HepG2 (cell line): ENCODE data around the gene SBNO1. TPM values are rescaled to one million over a fixed set of nuclear protein-coding genes. Genes with fewer than 3 reads are reported as not detected.
A peak's percentile ranks its signal among the peaks of the same experiment; 100 is the strongest.

Source experiments
- CC2D1A ChIP-seq: sonication (generic); formaldehyde crosslinking; IDR thresholded peaks from 2 replicates; pipeline ENCODE4 v1.8.1; 2023; ENCODE audit warnings: mild to moderate bottlenecking, missing genetic modification reagents
- CHD2 ChIP-seq: IDR thresholded peaks from 2 replicates; pipeline ENCODE4 v1.6.1; 2011; ENCODE audit warnings: low read depth, low read length, improper control_type of control experiment
- ERF ChIP-seq: IDR thresholded peaks from 2 replicates; pipeline ENCODE4 v1.6.1; 2018; ENCODE audit warnings: missing biosample characterization, missing genetic modification reagents
- SUZ12 ChIP-seq: fragments of 150-350 bp; IDR thresholded peaks from 2 replicates; pipeline ENCODE4 v1.6.1; 2014; ENCODE audit warnings: low read depth, low read length
- polyA plus RNA-seq, 8 experiments: library from polyadenylated mRNA; depleted of rRNA in 3 of 8; stranded (reverse) in 7 of 8; unstranded in 1 of 8; fragments of >200 nt; fragmentation: Illumina TruSeq in 4 of 8; extraction: Trizol in 4 of 8; gene quantifications; 2 replicates each; pipeline versions ENCODE4 v1.2.1 to v1.2.3, GENCODE V29; 2011 to 2016; ENCODE audit warnings: low read depth in 4 of 8, missing spikeins in 1 of 8, mixed read lengths in 1 of 8; ENCODE audit not compliant: insufficient read depth in 1 of 8
- total RNA-seq, 5 experiments: library from RNA; depleted of rRNA; stranded (reverse); fragments of >200 nt; fragmentation: Illumina TruSeq; extraction: Trizol; gene quantifications; 2 replicates each; pipeline ENCODE4 v1.2.3, GENCODE V29; 2016; ENCODE audit warnings: low read depth in 1 of 5
- TF ChIP-seq, protein P1 (sequence below): sonication (generic); formaldehyde crosslinking; IDR thresholded peaks from 2 replicates; pipeline ENCODE4 v1.4.0; 2020; ENCODE audit warnings: missing genetic modification reagents, borderline replicate concordance
- TF ChIP-seq, protein P2 (sequence below): IDR thresholded peaks from 2 replicates; pipeline ENCODE4 v1.6.1; 2012; ENCODE audit warnings: low read length, improper control_type of control experiment
- TF ChIP-seq, protein P3 (sequence below): sonication (generic); formaldehyde crosslinking; IDR thresholded peaks from 2 replicates; pipeline ENCODE4 v1.4.0; 2020; ENCODE audit warnings: missing genetic modification reagents, mild to moderate bottlenecking, borderline replicate concordance
- TF ChIP-seq, protein P4 (sequence below): sonication (generic); formaldehyde crosslinking; IDR thresholded peaks from 2 replicates; pipeline ENCODE4 v1.4.0; 2020; ENCODE audit warnings: missing genetic modification reagents
- TF ChIP-seq, protein P5 (sequence below): sonication (generic); formaldehyde crosslinking; IDR thresholded peaks from 2 replicates; pipeline ENCODE4 v1.4.0; 2020; ENCODE audit warnings: low read depth, missing genetic modification reagents
- TF ChIP-seq, protein P6 (sequence below): IDR thresholded peaks from 2 replicates; pipeline ENCODE4 v1.6.1; 2016; ENCODE audit warnings: missing genetic modification reagents, missing compliant biosample characterization

Gene SBNO1
- total and polyA plus RNA-seq, 2 of the 13 experiments (the other 11 are each of a cell fraction or from before 2014, with no cell fraction given), result 10.9 to 40.2 TPM

DNA sequence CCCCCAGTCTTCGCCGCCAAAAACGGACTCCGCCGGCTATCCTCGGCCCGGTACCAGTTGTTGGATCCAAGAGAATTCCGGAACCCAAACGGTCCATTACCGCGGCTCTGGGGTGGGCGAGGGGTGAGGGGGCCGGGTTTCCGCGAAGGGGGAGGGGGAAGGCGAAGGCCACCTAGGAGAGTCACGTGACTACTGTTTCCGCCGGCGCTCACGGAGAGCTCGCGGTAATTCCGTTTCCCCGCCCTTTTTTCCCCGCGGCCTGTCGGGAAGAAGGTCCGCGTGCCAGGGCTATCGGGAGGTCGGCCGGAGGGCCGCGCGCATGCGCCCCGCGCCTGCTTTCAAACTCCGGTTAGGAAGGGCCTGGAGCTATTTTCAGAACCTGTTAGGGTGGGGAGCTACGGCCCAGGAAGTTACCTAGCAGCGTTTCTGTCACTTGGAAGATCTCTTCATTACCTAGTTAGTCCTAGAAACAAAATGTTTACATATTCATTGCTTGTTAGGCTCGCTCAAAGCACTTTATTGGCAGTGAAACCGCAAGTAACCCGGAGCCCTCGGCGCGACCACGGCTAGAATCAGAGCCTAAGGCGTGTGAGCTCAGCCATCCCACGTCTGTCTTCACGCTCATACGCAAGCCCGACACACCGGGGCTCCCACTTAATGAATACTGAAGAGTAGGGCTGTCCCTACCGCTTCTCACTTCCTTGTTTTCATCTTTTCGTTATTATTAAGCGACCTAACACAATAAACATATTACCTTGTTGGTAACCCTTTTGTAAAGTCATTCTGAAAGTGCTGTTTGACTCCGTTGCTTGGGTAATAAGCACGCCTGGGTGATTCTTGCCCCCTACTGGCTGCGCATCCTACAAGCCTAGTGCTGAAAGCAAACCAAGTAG, 624 bp upstream of the SBNO1 start (continued):
- TF ChIP-seq, protein P1, sequence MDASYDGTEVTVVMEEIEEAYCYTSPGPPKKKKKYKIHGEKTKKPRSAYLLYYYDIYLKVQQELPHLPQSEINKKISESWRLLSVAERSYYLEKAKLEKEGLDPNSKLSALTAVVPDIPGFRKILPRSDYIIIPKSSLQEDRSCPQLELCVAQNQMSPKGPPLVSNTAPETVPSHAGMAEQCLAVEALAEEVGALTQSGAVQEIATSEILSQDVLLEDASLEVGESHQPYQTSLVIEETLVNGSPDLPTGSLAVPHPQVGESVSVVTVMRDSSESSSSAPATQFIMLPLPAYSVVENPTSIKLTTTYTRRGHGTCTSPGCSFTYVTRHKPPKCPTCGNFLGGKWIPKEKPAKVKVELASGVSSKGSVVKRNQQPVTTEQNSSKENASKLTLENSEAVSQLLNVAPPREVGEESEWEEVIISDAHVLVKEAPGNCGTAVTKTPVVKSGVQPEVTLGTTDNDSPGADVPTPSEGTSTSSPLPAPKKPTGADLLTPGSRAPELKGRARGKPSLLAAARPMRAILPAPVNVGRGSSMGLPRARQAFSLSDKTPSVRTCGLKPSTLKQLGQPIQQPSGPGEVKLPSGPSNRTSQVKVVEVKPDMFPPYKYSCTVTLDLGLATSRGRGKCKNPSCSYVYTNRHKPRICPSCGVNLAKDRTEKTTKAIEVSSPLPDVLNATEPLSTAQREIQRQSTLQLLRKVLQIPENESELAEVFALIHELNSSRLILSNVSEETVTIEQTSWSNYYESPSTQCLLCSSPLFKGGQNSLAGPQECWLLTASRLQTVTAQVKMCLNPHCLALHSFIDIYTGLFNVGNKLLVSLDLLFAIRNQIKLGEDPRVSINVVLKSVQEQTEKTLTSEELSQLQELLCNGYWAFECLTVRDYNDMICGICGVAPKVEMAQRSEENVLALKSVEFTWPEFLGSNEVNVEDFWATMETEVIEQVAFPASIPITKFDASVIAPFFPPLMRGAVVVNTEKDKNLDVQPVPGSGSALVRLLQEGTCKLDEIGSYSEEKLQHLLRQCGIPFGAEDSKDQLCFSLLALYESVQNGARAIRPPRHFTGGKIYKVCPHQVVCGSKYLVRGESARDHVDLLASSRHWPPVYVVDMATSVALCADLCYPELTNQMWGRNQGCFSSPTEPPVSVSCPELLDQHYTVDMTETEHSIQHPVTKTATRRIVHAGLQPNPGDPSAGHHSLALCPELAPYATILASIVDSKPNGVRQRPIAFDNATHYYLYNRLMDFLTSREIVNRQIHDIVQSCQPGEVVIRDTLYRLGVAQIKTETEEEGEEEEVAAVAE (CRISPR knock-in tag), result no peak; the same call in 1 of the 2 replicates
- TF ChIP-seq, protein P2, sequence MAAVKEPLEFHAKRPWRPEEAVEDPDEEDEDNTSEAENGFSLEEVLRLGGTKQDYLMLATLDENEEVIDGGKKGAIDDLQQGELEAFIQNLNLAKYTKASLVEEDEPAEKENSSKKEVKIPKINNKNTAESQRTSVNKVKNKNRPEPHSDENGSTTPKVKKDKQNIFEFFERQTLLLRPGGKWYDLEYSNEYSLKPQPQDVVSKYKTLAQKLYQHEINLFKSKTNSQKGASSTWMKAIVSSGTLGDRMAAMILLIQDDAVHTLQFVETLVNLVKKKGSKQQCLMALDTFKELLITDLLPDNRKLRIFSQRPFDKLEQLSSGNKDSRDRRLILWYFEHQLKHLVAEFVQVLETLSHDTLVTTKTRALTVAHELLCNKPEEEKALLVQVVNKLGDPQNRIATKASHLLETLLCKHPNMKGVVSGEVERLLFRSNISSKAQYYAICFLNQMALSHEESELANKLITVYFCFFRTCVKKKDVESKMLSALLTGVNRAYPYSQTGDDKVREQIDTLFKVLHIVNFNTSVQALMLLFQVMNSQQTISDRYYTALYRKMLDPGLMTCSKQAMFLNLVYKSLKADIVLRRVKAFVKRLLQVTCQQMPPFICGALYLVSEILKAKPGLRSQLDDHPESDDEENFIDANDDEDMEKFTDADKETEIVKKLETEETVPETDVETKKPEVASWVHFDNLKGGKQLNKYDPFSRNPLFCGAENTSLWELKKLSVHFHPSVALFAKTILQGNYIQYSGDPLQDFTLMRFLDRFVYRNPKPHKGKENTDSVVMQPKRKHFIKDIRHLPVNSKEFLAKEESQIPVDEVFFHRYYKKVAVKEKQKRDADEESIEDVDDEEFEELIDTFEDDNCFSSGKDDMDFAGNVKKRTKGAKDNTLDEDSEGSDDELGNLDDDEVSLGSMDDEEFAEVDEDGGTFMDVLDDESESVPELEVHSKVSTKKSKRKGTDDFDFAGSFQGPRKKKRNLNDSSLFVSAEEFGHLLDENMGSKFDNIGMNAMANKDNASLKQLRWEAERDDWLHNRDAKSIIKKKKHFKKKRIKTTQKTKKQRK, result no peak
- TF ChIP-seq SUZ12 (peak; percentile 33; the same call in 1 of the 2 replicates), ERF (CRISPR knock-in tag) (peak; percentile 48; the same call in 1 of the 2 replicates), CHD2 (peak; percentile 92), CC2D1A (CRISPR knock-in tag) (no peak)
- TF ChIP-seq, protein P3, sequence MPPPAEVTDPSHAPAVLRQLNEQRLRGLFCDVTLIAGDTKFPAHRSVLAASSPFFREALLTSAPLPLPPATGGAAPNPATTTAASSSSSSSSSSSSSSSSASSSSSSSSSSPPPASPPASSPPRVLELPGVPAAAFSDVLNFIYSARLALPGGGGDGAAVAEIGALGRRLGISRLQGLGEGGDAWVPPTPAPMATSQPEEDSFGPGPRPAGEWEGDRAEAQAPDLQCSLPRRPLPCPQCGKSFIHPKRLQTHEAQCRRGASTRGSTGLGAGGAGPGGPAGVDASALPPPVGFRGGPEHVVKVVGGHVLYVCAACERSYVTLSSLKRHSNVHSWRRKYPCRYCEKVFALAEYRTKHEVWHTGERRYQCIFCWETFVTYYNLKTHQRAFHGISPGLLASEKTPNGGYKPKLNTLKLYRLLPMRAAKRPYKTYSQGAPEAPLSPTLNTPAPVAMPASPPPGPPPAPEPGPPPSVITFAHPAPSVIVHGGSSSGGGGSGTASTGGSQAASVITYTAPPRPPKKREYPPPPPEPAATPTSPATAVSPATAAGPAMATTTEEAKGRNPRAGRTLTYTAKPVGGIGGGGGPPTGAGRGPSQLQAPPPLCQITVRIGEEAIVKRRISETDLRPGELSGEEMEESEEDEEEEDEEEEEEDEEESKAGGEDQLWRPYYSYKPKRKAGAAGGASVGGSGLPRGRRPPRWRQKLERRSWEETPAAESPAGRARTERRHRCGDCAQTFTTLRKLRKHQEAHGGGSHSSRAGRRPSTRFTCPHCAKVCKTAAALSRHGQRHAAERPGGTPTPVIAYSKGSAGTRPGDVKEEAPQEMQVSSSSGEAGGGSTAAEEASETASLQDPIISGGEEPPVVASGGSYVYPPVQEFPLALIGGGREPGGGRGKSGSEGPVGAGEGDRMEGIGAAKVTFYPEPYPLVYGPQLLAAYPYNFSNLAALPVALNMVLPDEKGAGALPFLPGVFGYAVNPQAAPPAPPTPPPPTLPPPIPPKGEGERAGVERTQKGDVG (CRISPR knock-in tag), result peak; percentile 57; the same call in 1 of the 2 replicates
- TF ChIP-seq, protein P4, sequence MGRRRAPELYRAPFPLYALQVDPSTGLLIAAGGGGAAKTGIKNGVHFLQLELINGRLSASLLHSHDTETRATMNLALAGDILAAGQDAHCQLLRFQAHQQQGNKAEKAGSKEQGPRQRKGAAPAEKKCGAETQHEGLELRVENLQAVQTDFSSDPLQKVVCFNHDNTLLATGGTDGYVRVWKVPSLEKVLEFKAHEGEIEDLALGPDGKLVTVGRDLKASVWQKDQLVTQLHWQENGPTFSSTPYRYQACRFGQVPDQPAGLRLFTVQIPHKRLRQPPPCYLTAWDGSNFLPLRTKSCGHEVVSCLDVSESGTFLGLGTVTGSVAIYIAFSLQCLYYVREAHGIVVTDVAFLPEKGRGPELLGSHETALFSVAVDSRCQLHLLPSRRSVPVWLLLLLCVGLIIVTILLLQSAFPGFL (CRISPR knock-in tag), result peak; percentile 59; the same call in 1 of the 2 replicates
- TF ChIP-seq, protein P5, sequence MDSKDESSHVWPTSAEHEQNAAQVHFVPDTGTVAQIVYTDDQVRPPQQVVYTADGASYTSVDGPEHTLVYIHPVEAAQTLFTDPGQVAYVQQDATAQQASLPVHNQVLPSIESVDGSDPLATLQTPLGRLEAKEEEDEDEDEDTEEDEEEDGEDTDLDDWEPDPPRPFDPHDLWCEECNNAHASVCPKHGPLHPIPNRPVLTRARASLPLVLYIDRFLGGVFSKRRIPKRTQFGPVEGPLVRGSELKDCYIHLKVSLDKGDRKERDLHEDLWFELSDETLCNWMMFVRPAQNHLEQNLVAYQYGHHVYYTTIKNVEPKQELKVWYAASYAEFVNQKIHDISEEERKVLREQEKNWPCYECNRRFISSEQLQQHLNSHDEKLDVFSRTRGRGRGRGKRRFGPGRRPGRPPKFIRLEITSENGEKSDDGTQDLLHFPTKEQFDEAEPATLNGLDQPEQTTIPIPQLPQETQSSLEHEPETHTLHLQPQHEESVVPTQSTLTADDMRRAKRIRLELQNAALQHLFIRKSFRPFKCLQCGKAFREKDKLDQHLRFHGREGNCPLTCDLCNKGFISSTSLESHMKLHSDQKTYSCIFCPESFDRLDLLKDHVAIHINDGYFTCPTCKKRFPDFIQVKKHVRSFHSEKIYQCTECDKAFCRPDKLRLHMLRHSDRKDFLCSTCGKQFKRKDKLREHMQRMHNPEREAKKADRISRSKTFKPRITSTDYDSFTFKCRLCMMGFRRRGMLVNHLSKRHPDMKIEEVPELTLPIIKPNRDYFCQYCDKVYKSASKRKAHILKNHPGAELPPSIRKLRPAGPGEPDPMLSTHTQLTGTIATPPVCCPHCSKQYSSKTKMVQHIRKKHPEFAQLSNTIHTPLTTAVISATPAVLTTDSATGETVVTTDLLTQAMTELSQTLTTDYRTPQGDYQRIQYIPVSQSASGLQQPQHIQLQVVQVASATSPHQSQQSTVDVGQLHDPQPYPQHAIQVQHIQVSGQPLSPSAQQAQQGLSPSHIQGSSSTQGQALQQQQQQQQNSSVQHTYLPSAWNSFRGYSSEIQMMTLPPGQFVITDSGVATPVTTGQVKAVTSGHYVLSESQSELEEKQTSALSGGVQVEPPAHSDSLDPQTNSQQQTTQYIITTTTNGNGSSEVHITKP (CRISPR knock-in tag), result no peak
- TF ChIP-seq, protein P6, sequence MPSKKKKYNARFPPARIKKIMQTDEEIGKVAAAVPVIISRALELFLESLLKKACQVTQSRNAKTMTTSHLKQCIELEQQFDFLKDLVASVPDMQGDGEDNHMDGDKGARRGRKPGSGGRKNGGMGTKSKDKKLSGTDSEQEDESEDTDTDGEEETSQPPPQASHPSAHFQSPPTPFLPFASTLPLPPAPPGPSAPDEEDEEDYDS (CRISPR knock-in tag), result peak; percentile 35; the same call in 1 of the 2 replicates
